ENCODE measurements around the gene SYNPO2.

GRCh38 chr4:119000400-119000799, 111.7 kb downstream of the SYNPO2 start:
- TF ChIP-seq CTCF (conservative IDR thresholded peaks at IDR 0.05; ENCODE audit: low read depth, low read length) = no peak
- no peak for TF ChIP-seq EZH2 (IDR thresholded peaks at IDR 0.05; ENCODE audit: borderline replicate concordance, low read depth, low read length, poor library complexity, severe bottlenecking)

All from A673 (cell line).